ENCODE measurements around the gene CFAP299.

The CFAP299 gene

GRCh38 chr4:80535551-80535950 lies 200.0 kb downstream of the CFAP299 start:
- no peaks in the 10 kb centered on the region for H3K27me3 ChIP-seq (replicated peaks; ENCODE audit: insufficient read depth, low read length)
- TF ChIP-seq EZH2phosphoT487 (IDR thresholded peaks at IDR 0.05; ENCODE audit: low read length) = no peak
- no peak for TF ChIP-seq CTCF (IDR thresholded peaks at IDR 0.05; ENCODE audit: low read length)
- no peak for TF ChIP-seq EZH2 (optimal IDR thresholded peaks at IDR 0.05; ENCODE audit: low read depth, low read length)

DNA sequence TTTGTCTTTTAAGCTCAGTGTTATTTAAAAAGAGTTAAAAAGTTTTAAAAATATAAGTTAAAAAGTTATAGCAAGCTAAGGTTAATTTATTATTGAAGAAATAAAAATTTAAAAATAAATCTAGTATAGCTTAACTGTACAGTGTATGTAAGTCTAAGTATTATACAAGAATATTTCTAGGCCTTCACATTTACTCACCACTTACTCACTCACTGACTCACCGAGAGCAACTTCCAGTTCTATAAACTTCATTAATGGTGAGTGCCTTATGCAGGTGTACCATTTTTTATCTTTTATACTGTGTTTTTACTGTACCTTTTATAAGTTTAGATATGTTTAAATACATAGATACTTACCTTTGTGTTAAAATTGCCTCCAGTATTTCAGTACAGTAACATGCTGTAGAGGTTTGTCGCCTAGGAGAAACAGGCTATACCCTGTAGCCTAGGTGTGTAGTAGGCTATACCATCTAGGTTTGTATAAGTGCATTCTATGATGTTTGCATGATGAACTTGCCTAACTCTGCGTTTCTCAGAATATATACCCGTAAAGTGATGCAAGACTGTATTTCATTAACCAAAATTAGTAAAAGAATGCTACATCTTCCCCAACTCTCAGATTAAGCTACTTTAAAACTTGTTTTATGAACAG lies 202.9 kb downstream of the CFAP299 start:
- no peak for DNase-seq
- H3K4me2 ChIP-seq (ENCODE audit: low read depth, low read length) = no peak overlapping the region

More at GRCh38 chr4:80535551-80535950, 200.0 kb downstream of the CFAP299 start:
- no peaks in the 10 kb centered on the region for H4K20me1 ChIP-seq (ENCODE audit: insufficient read depth, low read length)
- no peak for DNase-seq
- H3K9ac ChIP-seq (ENCODE audit: low read length) = no peak overlapping the region
- no peaks in the 10 kb centered on the region for H3F3A ChIP-seq (ENCODE audit: insufficient read depth, low read length)
- H3K27ac ChIP-seq (ENCODE audit: low read length) = no peak overlapping the region
- H3K36me3 ChIP-seq (replicated peaks; ENCODE audit: insufficient read depth, low read length) = no peaks in the 10 kb centered on the region
- no peak overlapping the region for H3K4me2 ChIP-seq (ENCODE audit: low read depth, low read length)
- H3K79me2 ChIP-seq (ENCODE audit: low read length) = no peaks in the 10 kb centered on the region
- H3K4me3 ChIP-seq (ENCODE audit: low read length) = no peak overlapping the region
- H2AFZ ChIP-seq (ENCODE audit: low read length) = no peak overlapping the region
- no peaks in the 10 kb centered on the region for H3K9me3 ChIP-seq (replicated peaks; ENCODE audit: insufficient read depth, low read length)
- no peaks in the 10 kb centered on the region for H3K4me1 ChIP-seq (ENCODE audit: low read length)
- H3K9me2 ChIP-seq (replicated peaks; ENCODE audit: insufficient read depth, low read length) = no peaks in the 10 kb centered on the region

GRCh38 chr4:80539190-80539589 lies 203.7 kb downstream of the CFAP299 start:
- Histone ChIP-seq H3K27ac (ENCODE audit: low read length) (no peak overlapping the region), H3K79me2 (ENCODE audit: low read length) (no peaks in the 10 kb centered on the region), H3K36me3 (replicated peaks; ENCODE audit: insufficient read depth, low read length) (no peaks in the 10 kb centered on the region), H3K9ac (ENCODE audit: low read length) (no peak overlapping the region), H3K9me3 (replicated peaks; ENCODE audit: insufficient read depth, low read length) (no peaks in the 10 kb centered on the region), H3K4me3 (ENCODE audit: low read length) (no peak overlapping the region), H2AFZ (ENCODE audit: low read length) (no peak overlapping the region), H4K20me1 (ENCODE audit: insufficient read depth, low read length) (no peaks in the 10 kb centered on the region), H3K4me1 (ENCODE audit: low read length) (no peaks in the 10 kb centered on the region), H3K27me3 (replicated peaks; ENCODE audit: insufficient read depth, low read length) (no peaks in the 10 kb centered on the region), H3K4me2 (ENCODE audit: low read depth, low read length) (no peak overlapping the region), H3F3A (ENCODE audit: insufficient read depth, low read length) (no peaks in the 10 kb centered on the region), H3K9me2 (replicated peaks; ENCODE audit: insufficient read depth, low read length) (no peaks in the 10 kb centered on the region)
- DNase-seq = no peak
- TF ChIP-seq EZH2phosphoT487 (IDR thresholded peaks at IDR 0.05; ENCODE audit: low read length) = no peak
- no peak for TF ChIP-seq EZH2 (optimal IDR thresholded peaks at IDR 0.05; ENCODE audit: low read depth, low read length)

More for the DNA sequence above, 202.9 kb downstream of the CFAP299 start:
- Histone ChIP-seq H3K36me3 (replicated peaks; ENCODE audit: insufficient read depth, low read length) (no peaks in the 10 kb centered on the region), H3K9ac (ENCODE audit: low read length) (no peak overlapping the region), H3K9me2 (replicated peaks; ENCODE audit: insufficient read depth, low read length) (no peaks in the 10 kb centered on the region), H3K27ac (ENCODE audit: low read length) (no peak overlapping the region), H3K4me1 (ENCODE audit: low read length) (no peaks in the 10 kb centered on the region), H2AFZ (ENCODE audit: low read length) (no peak overlapping the region), H3K79me2 (ENCODE audit: low read length) (no peaks in the 10 kb centered on the region), H3K4me3 (ENCODE audit: low read length) (no peak overlapping the region), H3K27me3 (replicated peaks; ENCODE audit: insufficient read depth, low read length) (no peaks in the 10 kb centered on the region), H3F3A (ENCODE audit: insufficient read depth, low read length) (no peaks in the 10 kb centered on the region), H4K20me1 (ENCODE audit: insufficient read depth, low read length) (no peaks in the 10 kb centered on the region), H3K9me3 (replicated peaks; ENCODE audit: insufficient read depth, low read length) (no peaks in the 10 kb centered on the region)
- TF ChIP-seq EZH2phosphoT487 (IDR thresholded peaks at IDR 0.05; ENCODE audit: low read length) (no peak), EZH2 (optimal IDR thresholded peaks at IDR 0.05; ENCODE audit: low read depth, low read length) (no peak), CTCF (IDR thresholded peaks at IDR 0.05; ENCODE audit: low read length) (no peak)

DNA sequence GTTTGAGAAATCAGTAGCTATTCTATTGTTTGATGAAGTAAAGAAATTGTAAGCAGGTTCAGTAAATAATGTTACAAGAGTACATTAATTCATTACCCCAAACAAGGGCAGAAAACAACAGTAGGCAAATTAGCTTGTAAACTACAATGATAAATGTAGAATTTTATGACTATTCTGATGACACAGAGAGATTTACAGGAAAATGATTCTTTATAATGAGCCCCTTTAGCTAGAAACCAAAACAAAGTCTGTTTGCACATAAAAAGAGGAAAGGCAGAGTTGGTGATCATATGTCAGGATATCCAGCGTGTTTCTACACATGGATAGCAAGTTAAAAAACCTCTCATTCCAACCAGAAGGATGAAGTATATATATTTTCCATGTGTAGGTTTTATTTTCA lies 204.8 kb downstream of the CFAP299 start:
- Histone ChIP-seq H3K79me2 (ENCODE audit: low read length) (no peaks in the 10 kb centered on the region), H3K4me2 (ENCODE audit: low read depth, low read length) (no peak overlapping the region), H3K27ac (ENCODE audit: low read length) (no peak overlapping the region)

More for the DNA sequence above, 204.8 kb downstream of the CFAP299 start:
- DNase-seq = no peak
- no peaks in the 10 kb centered on the region for H3K27me3 ChIP-seq (replicated peaks; ENCODE audit: insufficient read depth, low read length)
- no peaks in the 10 kb centered on the region for H3K9me2 ChIP-seq (replicated peaks; ENCODE audit: insufficient read depth, low read length)
- no peaks in the 10 kb centered on the region for H3F3A ChIP-seq (ENCODE audit: insufficient read depth, low read length)
- no peaks in the 10 kb centered on the region for H3K9me3 ChIP-seq (replicated peaks; ENCODE audit: insufficient read depth, low read length)
- no peaks in the 10 kb centered on the region for H4K20me1 ChIP-seq (ENCODE audit: insufficient read depth, low read length)
- no peak overlapping the region for H2AFZ ChIP-seq (ENCODE audit: low read length)
- H3K4me3 ChIP-seq (ENCODE audit: low read length) = no peak overlapping the region
- no peaks in the 10 kb centered on the region for H3K4me1 ChIP-seq (ENCODE audit: low read length)
- TF ChIP-seq EZH2 (optimal IDR thresholded peaks at IDR 0.05; ENCODE audit: low read depth, low read length) (no peak), CTCF (IDR thresholded peaks at IDR 0.05; ENCODE audit: low read length) (no peak), EZH2phosphoT487 (IDR thresholded peaks at IDR 0.05; ENCODE audit: low read length) (no peak)
- H3K9ac ChIP-seq (ENCODE audit: low read length) = no peak overlapping the region
- H3K36me3 ChIP-seq (replicated peaks; ENCODE audit: insufficient read depth, low read length) = no peaks in the 10 kb centered on the region

Measured in MM.1S (cell line).